SK-N-SH treated with all-trans-retinoic acid at 6 μM for 48 hours (cell line): ENCODE measurements around the gene CETN1.

Source experiments
- ATAC-seq: fragments of 200-7000 bp; cut with Tn5 transposase; 3 replicates; pipeline ENCODE4 v1.9.1; 2020; ENCODE audit warnings: mild to moderate bottlenecking, moderate library complexity
- BACH2 ChIP-seq: fragments of 250-450 bp; sonication (Bioruptor Pico); IDR thresholded peaks from 2 replicates; pipeline ENCODE4 v1.9.0; 2021; ENCODE audit warnings: mild to moderate bottlenecking, borderline replicate concordance
- CSDC2 ChIP-seq: fragments of 250-450 bp; sonication (Bioruptor Pico); IDR thresholded peaks from 2 replicates; pipeline ENCODE4 v1.5.0; 2020; ENCODE audit warnings: mild to moderate bottlenecking, moderate library complexity
- CSRNP3 ChIP-seq: fragments of 250-450 bp; sonication (Bioruptor Pico); IDR thresholded peaks from 2 replicates; pipeline ENCODE4 v1.5.1; 2021; ENCODE audit warnings: mild to moderate bottlenecking, moderate library complexity
- ESRRG ChIP-seq: fragments of 250-450 bp; sonication (Bioruptor Pico); IDR thresholded peaks from 2 replicates; pipeline ENCODE4 v1.6.1; 2021; ENCODE audit warnings: mild to moderate bottlenecking
- GLIS3 ChIP-seq: fragments of 250-450 bp; sonication (Bioruptor Pico); IDR thresholded peaks from 2 replicates; pipeline ENCODE4 v1.5.0; 2020; ENCODE audit warnings: mild to moderate bottlenecking, moderate library complexity
- ISL1 ChIP-seq: fragments of 250-450 bp; sonication (Bioruptor Pico); IDR thresholded peaks from 2 replicates; pipeline ENCODE4 v2.1.2; 2022; ENCODE audit warnings: mild to moderate bottlenecking, moderate library complexity
- OSR1 ChIP-seq: fragments of 250-450 bp; sonication (Bioruptor Pico); IDR thresholded peaks from 2 replicates; pipeline ENCODE4 v1.8.0; 2022; ENCODE audit warnings: moderate library complexity, mild to moderate bottlenecking, inconsistent platforms
- PATZ1 ChIP-seq: fragments of 250-450 bp; sonication (Bioruptor Pico); IDR thresholded peaks from 2 replicates; pipeline ENCODE4 v1.8.0; 2020; ENCODE audit warnings: mild to moderate bottlenecking, moderate library complexity, borderline replicate concordance
- RARB ChIP-seq: fragments of 250-450 bp; sonication (Bioruptor Pico); IDR thresholded peaks from 2 replicates; pipeline ENCODE4 v1.8.0; 2021; ENCODE audit warnings: mild to moderate bottlenecking, moderate library complexity
- SNAI2 ChIP-seq: fragments of 250-450 bp; sonication (Bioruptor Pico); IDR thresholded peaks from 2 replicates; pipeline ENCODE4 v1.5.0; 2020; ENCODE audit warnings: mild to moderate bottlenecking, moderate library complexity
- TCF4 ChIP-seq: fragments of 250-450 bp; sonication (Bioruptor Pico); IDR thresholded peaks from 2 replicates; pipeline ENCODE4 v1.8.0; 2021; ENCODE audit warnings: mild to moderate bottlenecking, moderate library complexity, borderline replicate concordance
- TOX ChIP-seq: fragments of 250-450 bp; sonication (Bioruptor Pico); IDR thresholded peaks from 2 replicates; pipeline ENCODE4 v1.8.0; 2021; ENCODE audit warnings: mild to moderate bottlenecking, moderate library complexity, borderline replicate concordance
- ZC3H10 ChIP-seq: fragments of 250-450 bp; sonication (Bioruptor Pico); IDR thresholded peaks from 2 replicates; pipeline ENCODE4 v1.5.1; 2021; ENCODE audit warnings: mild to moderate bottlenecking, moderate library complexity
- ZFP3 ChIP-seq: fragments of 250-450 bp; sonication (Bioruptor Pico); IDR thresholded peaks from 2 replicates; pipeline ENCODE4 v1.5.0; 2020; ENCODE audit warnings: mild to moderate bottlenecking, moderate library complexity
- ZFP30 ChIP-seq: fragments of 450-650 bp; formaldehyde crosslinking; IDR thresholded peaks from 2 replicates; pipeline ENCODE4 v1.5.0; 2022; ENCODE audit warnings: mild to moderate bottlenecking, moderate library complexity
- ZNF565 ChIP-seq: fragments of 450-650 bp; formaldehyde crosslinking; conservative IDR thresholded peaks from 2 replicates; pipeline ENCODE4 v1.5.0; 2020; ENCODE audit warnings: low read depth, mild to moderate bottlenecking, moderate library complexity
- ZNF70 ChIP-seq: fragments of 450-650 bp; formaldehyde crosslinking; IDR thresholded peaks from 2 replicates; pipeline ENCODE4 v1.5.0; 2020; ENCODE audit warnings: mild to moderate bottlenecking, moderate library complexity
- ZNF8 ChIP-seq: fragments of 450-650 bp; formaldehyde crosslinking; IDR thresholded peaks from 2 replicates; pipeline ENCODE4 v1.5.0; 2020; ENCODE audit warnings: mild to moderate bottlenecking, moderate library complexity
- TF ChIP-seq, protein P1 (sequence below): fragments of 250-450 bp; sonication (Bioruptor Pico); IDR thresholded peaks from 2 replicates; pipeline ENCODE4 v1.5.1; 2020; ENCODE audit warnings: low read depth, mild to moderate bottlenecking, moderate library complexity
- TF ChIP-seq, protein P2 (sequence below): fragments of 250-450 bp; sonication (Bioruptor Pico); IDR thresholded peaks from 2 replicates; pipeline ENCODE4 v1.8.0; 2021; ENCODE audit warnings: low read depth, mild to moderate bottlenecking, moderate library complexity, borderline replicate concordance

CETN1 gene

DNA sequence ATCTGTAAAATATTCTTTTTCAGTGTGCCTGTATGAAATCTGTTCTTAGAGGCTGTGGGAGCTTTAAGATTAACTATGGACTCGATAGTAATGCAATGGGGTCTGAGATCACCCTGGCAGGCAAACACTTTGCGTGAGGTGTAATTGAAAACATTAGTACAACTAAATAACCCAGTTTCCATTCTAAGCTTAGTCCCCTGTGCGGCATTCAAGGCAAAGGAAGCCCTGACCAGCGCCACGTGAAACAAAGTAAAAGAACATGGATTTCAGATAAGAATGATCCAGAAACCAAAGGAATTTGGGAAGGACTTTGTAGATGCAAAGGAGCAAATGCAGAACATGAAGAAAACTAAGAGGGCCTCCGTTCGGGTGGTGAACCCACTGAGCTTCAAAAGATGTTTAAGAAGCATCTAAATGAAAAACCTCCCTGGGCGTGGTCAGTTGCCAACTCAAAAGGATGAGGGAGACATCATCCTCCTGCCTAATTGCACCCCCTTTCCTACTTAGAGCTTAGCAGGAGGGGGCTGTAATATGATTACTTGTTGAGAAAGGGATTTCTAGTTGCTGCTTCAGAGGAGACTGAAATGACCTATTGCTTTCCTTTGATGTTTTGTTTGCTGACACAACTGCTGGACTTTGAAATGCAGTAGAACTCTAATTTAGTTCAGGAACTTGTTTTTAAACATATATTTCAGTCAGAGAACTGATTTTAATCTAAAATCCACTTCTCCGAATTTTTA, 7.9 kb upstream of the CETN1 start (continued):
- TF ChIP-seq, protein P1, sequence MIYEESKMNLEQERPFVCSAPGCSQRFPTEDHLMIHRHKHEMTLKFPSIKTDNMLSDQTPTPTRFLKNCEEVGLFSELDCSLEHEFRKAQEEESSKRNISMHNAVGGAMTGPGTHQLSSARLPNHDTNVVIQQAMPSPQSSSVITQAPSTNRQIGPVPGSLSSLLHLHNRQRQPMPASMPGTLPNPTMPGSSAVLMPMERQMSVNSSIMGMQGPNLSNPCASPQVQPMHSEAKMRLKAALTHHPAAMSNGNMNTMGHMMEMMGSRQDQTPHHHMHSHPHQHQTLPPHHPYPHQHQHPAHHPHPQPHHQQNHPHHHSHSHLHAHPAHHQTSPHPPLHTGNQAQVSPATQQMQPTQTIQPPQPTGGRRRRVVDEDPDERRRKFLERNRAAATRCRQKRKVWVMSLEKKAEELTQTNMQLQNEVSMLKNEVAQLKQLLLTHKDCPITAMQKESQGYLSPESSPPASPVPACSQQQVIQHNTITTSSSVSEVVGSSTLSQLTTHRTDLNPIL (CRISPR knock-in tag), result no peak
- TF ChIP-seq TCF4 (CRISPR knock-in tag), result no peak

DNA sequence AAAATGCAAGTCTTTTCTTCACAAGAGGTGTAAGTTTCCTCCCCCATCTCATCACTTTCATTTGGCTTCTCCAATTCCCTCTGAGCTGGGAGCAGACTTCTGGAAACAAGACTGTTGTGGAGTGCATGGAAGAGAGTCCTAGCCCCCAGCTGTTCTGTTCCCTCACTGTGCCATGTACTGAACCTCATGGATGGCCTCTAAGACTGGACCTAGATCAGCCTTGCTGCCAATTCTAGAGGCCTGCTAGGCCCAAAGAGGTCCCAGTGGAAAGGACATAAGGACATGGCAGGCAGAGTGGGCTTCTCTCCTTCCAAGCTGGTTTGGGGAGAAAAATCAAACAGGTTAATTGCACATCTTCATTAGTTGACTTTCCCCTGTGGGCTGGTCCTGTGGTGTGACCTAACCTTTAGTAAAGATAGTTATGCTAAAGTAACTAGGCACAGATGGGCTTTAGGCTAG, 7.3 kb upstream of the CETN1 start:
- TF ChIP-seq ESRRG (CRISPR knock-in tag), result no peak
- TF ChIP-seq, protein P1 (CRISPR knock-in tag), result no peak
- TF ChIP-seq ZC3H10, result no peak
- TF ChIP-seq, protein P2, sequence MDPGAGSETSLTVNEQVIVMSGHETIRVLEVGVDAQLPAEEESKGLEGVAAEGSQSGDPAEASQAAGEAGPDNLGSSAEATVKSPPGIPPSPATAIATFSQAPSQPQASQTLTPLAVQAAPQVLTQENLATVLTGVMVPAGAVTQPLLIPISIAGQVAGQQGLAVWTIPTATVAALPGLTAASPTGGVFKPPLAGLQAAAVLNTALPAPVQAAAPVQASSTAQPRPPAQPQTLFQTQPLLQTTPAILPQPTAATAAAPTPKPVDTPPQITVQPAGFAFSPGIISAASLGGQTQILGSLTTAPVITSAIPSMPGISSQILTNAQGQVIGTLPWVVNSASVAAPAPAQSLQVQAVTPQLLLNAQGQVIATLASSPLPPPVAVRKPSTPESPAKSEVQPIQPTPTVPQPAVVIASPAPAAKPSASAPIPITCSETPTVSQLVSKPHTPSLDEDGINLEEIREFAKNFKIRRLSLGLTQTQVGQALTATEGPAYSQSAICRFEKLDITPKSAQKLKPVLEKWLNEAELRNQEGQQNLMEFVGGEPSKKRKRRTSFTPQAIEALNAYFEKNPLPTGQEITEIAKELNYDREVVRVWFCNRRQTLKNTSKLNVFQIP, result no peak
- TF ChIP-seq CSDC2 (CRISPR knock-in tag), result no peak
- TF ChIP-seq RARB (CRISPR knock-in tag), result no peak
- no peak for TF ChIP-seq ZNF565 (CRISPR knock-in tag)
- no peak for TF ChIP-seq PATZ1 (CRISPR knock-in tag)
- no peak for TF ChIP-seq TOX (CRISPR knock-in tag)
- TF ChIP-seq BACH2, result no peak
- TF ChIP-seq ZNF8, result no peak
- TF ChIP-seq OSR1 (CRISPR knock-in tag), result no peak
- no peak for TF ChIP-seq ZFP30
- no peak for TF ChIP-seq ISL1
- no peak for TF ChIP-seq ZNF70 (CRISPR knock-in tag)
- no peak for TF ChIP-seq GLIS3
- ATAC-seq, result no peak

- TF ChIP-seq BACH2, result no peak
- no peak for TF ChIP-seq ZFP30
- no peak for TF ChIP-seq SNAI2 (CRISPR knock-in tag)
- TF ChIP-seq ZNF8, result no peak
- TF ChIP-seq TCF4 (CRISPR knock-in tag), result no peak
- no peak for TF ChIP-seq PATZ1 (CRISPR knock-in tag)
- TF ChIP-seq CSDC2 (CRISPR knock-in tag), result no peak
- TF ChIP-seq ZNF70 (CRISPR knock-in tag), result no peak
- ATAC-seq, result no peak
Measured at GRCh38 chr18:573385-573784, 6.8 kb upstream of the CETN1 start.

DNA sequence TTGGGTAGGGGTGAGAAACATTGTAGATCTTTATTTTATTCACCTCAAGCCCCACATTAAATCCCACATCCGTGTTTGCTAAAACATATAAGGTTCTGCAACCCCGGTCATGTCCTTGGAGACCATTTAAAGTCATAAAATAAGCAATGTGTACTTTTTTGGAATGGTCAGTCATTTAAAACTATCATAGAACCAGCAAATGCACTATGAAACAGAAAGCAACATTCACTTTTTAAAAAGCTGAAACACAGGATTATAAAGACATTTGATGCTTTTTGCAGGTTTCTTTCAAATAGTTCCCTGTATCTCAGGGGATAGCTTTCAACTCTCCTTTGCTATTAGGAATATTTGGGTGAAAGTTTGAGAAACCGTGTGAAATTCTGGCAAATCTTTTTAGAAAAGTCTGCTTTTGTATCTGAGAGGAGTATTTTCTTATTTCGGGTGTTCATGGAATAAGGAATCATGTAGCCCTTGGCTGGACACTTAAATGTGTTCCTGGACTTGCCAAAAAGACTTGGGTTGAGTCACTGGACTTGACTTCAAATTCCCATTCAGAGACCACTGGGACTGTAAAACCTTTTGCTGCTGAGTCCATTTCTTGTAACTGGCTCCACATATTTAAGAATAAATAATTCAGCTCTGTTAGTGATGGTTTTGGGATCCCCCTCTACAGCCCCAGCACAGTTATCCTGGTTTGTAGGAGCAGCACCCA, 5.9 kb upstream of the CETN1 start:
- no peak for ATAC-seq
- TF ChIP-seq GLIS3 (no peak), ZFP3 (CRISPR knock-in tag) (no peak), CSRNP3 (no peak), TCF4 (CRISPR knock-in tag) (no peak), PATZ1 (CRISPR knock-in tag) (no peak), SNAI2 (CRISPR knock-in tag) (no peak), CSDC2 (CRISPR knock-in tag) (no peak), ISL1 (no peak), ZNF70 (CRISPR knock-in tag) (no peak)
- TF ChIP-seq, protein P2, result no peak
